GM12872 (cell line): ENCODE measurements around the gene POU2AF3.
A peak's percentile ranks its signal among the peaks of the same experiment; 100 is the strongest.

Experiments
- TF ChIP-seq, protein P1 (sequence below): IDR thresholded peaks from 3 replicates; pipeline ENCODE4 v1.5.1; 2011; ENCODE audit warnings: low read depth, mild to moderate bottlenecking, low read length, moderate library complexity; ENCODE audit not compliant: insufficient read depth

POU2AF3 gene

DNA sequence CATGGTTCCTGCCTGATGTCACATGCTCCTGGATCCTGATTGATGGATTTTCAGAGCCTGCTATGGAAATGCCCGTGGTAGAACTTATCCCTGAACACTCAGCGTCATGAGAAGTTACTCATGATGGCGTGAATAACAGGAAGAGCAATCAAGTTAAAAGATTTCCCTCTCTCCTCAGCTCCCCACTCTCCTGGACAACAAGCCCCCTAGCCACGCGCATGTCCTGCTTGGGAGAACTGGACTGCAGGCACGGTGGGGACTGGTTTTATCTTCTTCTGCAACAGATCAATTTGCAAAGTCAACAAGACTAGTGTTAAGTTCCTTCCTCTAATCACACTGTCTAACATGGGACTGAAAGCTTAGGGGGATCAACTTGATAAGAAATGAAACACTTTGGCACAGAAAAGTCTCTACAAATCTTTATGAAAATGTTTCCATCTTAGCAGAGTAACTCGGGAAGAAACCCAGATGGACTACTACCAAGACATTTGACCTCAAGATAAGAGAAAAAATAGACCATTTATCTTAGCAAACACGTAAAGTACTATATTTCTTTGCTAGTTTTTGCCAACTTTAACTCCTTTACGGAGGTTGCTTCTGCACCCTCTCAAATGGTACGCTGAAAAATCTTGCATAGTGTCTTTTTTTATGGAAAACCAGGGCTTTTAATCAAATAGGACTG lies 53.2 kb downstream of the POU2AF3 start:
- TF ChIP-seq, protein P1, sequence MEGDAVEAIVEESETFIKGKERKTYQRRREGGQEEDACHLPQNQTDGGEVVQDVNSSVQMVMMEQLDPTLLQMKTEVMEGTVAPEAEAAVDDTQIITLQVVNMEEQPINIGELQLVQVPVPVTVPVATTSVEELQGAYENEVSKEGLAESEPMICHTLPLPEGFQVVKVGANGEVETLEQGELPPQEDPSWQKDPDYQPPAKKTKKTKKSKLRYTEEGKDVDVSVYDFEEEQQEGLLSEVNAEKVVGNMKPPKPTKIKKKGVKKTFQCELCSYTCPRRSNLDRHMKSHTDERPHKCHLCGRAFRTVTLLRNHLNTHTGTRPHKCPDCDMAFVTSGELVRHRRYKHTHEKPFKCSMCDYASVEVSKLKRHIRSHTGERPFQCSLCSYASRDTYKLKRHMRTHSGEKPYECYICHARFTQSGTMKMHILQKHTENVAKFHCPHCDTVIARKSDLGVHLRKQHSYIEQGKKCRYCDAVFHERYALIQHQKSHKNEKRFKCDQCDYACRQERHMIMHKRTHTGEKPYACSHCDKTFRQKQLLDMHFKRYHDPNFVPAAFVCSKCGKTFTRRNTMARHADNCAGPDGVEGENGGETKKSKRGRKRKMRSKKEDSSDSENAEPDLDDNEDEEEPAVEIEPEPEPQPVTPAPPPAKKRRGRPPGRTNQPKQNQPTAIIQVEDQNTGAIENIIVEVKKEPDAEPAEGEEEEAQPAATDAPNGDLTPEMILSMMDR = no peak

DNA sequence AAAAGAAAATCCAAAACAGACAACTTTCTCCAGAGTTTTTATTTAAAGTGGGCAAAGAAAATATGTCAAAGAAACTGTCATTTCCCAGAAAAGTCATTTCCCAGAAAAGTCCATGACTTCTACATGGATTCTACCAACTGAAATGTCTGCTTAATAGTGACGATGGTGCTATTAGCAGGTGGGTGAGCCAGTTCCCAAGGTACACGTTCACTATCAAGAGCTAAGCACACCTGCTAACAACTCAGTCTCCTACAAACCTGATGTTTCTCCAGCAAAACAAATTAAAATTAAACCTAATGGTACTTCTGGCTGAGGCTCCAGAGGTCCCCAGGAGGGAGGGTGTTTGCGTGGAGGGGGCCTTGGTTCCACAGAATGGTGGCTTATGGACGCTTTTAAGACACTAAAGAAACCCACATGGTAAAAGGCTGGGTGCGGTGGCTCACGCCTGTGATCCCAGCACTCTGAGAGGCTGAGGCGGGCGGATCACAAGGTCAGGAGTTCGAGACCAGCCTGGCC lies 53.9 kb downstream of the POU2AF3 start:
- TF ChIP-seq, protein P1 = no peak

DNA sequence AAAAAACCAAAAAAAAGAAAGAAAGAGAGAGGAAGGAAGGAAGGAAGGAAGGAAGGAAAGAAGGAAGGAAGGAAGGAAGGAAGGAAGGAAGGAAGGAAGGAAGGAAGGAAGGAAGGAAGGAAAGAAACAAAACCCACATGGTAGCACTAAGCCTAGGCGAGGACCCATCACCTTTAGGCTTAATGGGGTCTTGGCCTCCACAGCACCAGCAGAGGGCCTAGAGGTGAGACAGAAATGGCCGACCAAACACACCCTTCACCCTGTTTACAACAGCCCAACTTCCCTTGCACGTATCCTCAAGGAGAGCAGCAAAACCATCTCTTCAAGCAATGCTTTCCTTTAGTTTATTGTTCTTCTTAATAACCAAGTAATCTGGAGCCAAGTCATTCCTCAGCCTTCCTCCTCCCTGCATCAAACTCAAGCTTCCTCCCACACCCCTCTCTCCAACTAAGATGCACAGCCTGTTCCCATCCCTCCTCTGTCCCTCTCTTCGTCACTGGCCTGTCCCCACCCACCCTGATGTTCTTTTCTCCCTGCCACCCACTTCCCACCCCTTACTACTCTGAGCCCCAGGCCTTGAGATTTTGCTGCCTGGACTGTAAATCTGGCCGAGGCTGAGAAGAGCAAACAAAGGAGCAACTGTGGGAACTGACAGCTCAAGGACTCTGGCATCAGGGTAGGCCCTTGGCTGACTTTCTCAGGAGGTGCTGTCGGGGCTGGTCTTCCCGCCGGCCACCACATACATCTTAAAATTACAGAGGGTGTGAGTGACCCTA lies 54.8 kb downstream of the POU2AF3 start:
- TF ChIP-seq, protein P1 = peak; percentile 22; the same call in 1 of the 3 replicates

DNA sequence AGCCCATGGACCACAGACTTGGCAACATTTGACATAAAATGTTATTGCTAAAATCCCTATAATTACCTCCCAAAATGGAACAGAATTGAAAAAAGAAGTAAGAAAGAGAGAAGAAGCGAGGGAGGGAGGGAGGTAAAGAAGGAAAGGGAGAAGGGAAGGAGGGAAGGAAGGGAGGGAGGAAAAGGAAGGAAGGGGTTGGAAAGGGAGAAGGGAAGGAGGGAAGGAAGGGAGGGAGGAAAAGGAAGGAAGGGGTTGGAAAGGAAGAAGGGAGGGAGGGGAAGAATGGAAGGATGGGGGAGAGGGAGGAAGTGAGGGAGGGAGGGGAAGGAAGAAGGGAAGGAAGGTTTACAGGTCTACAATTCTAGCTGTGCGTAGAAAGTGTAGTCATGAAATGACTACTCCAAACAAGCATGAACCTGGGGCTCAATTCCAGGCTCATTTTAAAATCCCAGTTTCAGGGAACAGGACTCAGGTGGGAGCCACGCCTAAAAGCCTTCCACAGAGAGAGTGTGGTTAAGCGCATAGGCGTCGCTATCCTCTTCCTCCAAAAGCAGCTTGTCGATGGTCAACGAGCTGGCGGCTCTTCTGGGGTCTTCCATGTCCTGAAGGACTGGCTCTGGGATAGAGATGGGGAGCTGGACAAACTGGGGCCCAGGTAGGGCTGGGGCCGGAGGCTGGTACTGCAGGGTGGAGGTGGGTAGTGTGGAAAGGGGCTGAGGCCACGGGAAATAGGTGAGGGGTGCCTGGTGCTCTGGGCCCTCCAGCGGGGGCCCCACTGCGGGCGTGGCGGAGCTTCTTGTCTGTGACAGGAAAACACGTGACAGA lies 55.6 kb downstream of the POU2AF3 start:
- TF ChIP-seq, protein P1 = no peak

DNA sequence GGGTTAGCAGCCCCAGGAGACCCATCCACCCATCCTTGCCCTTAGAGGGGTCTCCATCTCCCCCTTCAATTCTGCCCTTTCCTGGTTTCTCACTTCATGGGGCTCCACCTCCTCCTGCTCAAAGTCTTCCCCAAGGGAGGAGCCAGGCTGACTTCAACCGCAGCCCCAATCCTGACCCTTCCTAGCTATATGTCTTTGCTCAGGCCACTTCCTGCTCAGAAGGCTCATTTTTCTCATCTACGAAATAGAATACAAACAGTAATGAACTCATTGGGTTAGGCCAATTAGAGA lies 56.2 kb downstream of the POU2AF3 start:
- TF ChIP-seq, protein P1 = no peak

DNA sequence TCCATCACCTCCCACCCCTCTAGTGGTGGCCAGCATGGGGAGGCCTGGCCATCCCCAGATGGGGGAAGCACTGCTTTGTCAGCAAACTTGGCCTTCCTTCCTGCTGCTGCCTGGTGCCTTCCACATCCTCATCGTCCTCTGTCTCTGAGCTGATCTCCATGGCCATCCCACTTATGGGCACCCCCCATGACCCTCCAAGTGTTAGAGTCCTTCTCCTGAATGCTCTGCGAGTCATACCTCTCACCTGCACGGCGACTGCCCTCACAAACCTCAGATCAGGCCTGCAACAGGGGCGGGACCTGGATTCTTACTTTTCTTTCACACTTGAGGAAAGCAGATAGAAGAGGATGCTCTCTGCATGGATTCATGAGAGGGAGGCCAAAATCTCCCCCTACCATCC lies 56.8 kb downstream of the POU2AF3 start:
- TF ChIP-seq, protein P1 = no peak

DNA sequence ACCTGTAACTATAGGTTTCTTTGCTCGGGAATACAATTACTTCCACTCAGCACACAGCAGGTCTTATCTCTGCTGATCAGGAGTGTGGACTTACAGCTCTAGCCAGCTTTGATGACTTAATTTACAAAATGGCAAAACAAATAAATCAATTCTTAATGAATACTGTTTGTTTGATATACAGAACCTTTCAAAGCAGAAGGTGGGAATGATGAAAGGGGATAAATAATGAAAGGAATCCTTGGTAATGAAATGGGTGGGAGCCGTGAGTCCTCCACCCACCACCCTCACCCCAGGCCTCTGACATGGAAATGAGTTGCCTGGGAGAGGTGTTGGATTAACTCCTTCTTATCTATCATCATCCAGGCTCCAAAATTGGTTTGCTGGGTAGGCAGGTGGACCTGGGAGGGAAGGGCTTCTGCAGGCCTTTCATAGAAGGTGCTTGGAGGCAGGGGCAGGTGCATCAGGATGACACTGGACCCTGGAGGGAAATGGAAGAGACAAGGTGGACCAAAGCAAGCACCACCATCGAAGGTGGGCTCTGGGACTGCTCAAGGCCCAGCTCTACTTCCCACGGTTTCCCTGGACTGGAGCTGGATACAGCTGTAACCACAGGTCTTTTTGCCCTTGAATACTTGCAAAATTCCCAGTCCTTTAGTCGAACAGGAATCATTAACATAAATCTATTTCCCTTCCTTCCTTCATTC lies 57.8 kb downstream of the POU2AF3 start:
- TF ChIP-seq, protein P1 = no peak
